Neuronal stem cell (in vitro differentiated cells): ENCODE measurements around the gene HIC2.
"Not testable (repeated sequence)": the region's sequence is repeated elsewhere in the genome, so short reads cannot be mapped to it uniquely, and the experiment has no call there.

ENCODE experiments used
- DNase-seq: peaks from one replicate; pipeline ENCODE4 v3.0.0-alpha.2; 2013; ENCODE audit warnings: low spot score
- H2AFZ ChIP-seq: one replicate; pipeline ENCODE4 v1.6.1; 2013; ENCODE audit warnings: mild to moderate bottlenecking, low read length, inconsistent platforms
- H2AK5ac ChIP-seq: 2 replicates; pipeline ENCODE4 v1.6.1; 2013; ENCODE audit warnings: low read depth, mild to moderate bottlenecking, inconsistent platforms, low read length, moderate library complexity, mixed read lengths
- H2BK120ac ChIP-seq: 2 replicates; pipeline ENCODE4 v1.6.1; 2013; ENCODE audit warnings: low read depth, mild to moderate bottlenecking, inconsistent platforms, low read length, moderate library complexity, mixed read lengths
- H2BK12ac ChIP-seq: one replicate; pipeline ENCODE4 v1.6.1; 2013; ENCODE audit warnings: low read length, inconsistent platforms
- H2BK15ac ChIP-seq: 2 replicates; pipeline ENCODE4 v1.6.1; 2013; ENCODE audit warnings: mild to moderate bottlenecking, low read length, inconsistent platforms, mixed read lengths
- H2BK5ac ChIP-seq: one replicate; pipeline ENCODE4 v1.6.1; 2013; ENCODE audit warnings: inconsistent platforms, mild to moderate bottlenecking, low read length, moderate library complexity
- H3K14ac ChIP-seq: one replicate; pipeline ENCODE4 v1.6.1; 2013; ENCODE audit warnings: low read length, inconsistent platforms
- H3K18ac ChIP-seq: 2 replicates; pipeline ENCODE4 v1.6.1; 2013; ENCODE audit warnings: low read length, inconsistent platforms
- H3K23ac ChIP-seq: 2 replicates; pipeline ENCODE4 v1.6.1; 2013; ENCODE audit warnings: low read depth, mild to moderate bottlenecking, mixed read lengths, low read length, inconsistent platforms; ENCODE audit not compliant: poor library complexity
- H3K27ac ChIP-seq: replicated peaks from 3 replicates; pipeline ENCODE4 v1.5.1; 2013; ENCODE audit warnings: low read length, inconsistent platforms
- H3K27me3 ChIP-seq, 3 experiments: 2 replicates each; pipeline ENCODE4 v1.6.1; 2013; ENCODE audit warnings: low read length in 3 of 3, mild to moderate bottlenecking in 2 of 3, inconsistent platforms in 1 of 3, low read depth in 1 of 3, mixed read lengths in 1 of 3, moderate library complexity in 1 of 3; ENCODE audit not compliant: control insufficient read depth in 3 of 3, insufficient read depth in 3 of 3
- H3K36me3 ChIP-seq, 2 donors: replicated peaks in 1 of 2; 2 replicates each; pipeline ENCODE4 v1.6.1; 2013; ENCODE audit warnings: low read length in 2 of 2; ENCODE audit not compliant: control insufficient read depth in 2 of 2, insufficient read depth in 2 of 2
- H3K4ac ChIP-seq: 2 replicates; pipeline ENCODE4 v1.6.1; 2013; ENCODE audit warnings: inconsistent platforms, mild to moderate bottlenecking, low read length, moderate library complexity
- H3K4me1 ChIP-seq, 2 donors: 1 replicate in 1 of 2; 2 replicates in 1 of 2; pipeline ENCODE4 v1.6.1; 2013; ENCODE audit warnings: low read length in 2 of 2, low read depth in 1 of 2; ENCODE audit not compliant: control insufficient read depth in 2 of 2, insufficient read depth in 1 of 2
- H3K4me2 ChIP-seq: one replicate; pipeline ENCODE4 v1.6.1; 2013; ENCODE audit warnings: mild to moderate bottlenecking, low read length, inconsistent platforms; ENCODE audit not compliant: insufficient read depth, poor library complexity, severe bottlenecking
- H3K4me3 ChIP-seq, 2 donors: 2 replicates each; pipeline ENCODE4 v1.5.1; 2013; ENCODE audit warnings: low read length in 2 of 2, mild to moderate bottlenecking in 2 of 2, inconsistent platforms in 1 of 2, moderate library complexity in 1 of 2
- H3K79me1 ChIP-seq: one replicate; pipeline ENCODE4 v1.6.1; 2013; ENCODE audit warnings: low read depth, mild to moderate bottlenecking, inconsistent platforms, low read length, moderate library complexity
- H3K9ac ChIP-seq: one replicate; pipeline ENCODE4 v1.6.1; 2013; ENCODE audit warnings: mild to moderate bottlenecking, low read depth, low read length, inconsistent platforms; ENCODE audit not compliant: poor library complexity
- H3K9me3 ChIP-seq, 2 donors: replicated peaks in 1 of 2; 2 replicates each; pipeline versions ENCODE3 to v1.6.1; 2013; ENCODE audit warnings: low read length in 2 of 2, mild to moderate bottlenecking in 2 of 2, inconsistent platforms in 1 of 2, low read depth in 1 of 2, mixed read lengths in 1 of 2, moderate library complexity in 1 of 2; ENCODE audit not compliant: control insufficient read depth in 2 of 2, insufficient read depth in 1 of 2
- H4K8ac ChIP-seq: one replicate; pipeline ENCODE4 v1.6.1; 2013; ENCODE audit warnings: low read depth, mild to moderate bottlenecking, inconsistent platforms, low read length, moderate library complexity
- H4K91ac ChIP-seq: one replicate; pipeline ENCODE4 v1.6.1; 2013; ENCODE audit warnings: low read length, low read depth, mild to moderate bottlenecking, inconsistent platforms; ENCODE audit not compliant: poor library complexity
- WGBS, 2 donors: extraction: QIAGEN DNeasy Blood & Tissue Kit; methylation state at CpG; one replicate each; pipeline ENCODE4 v1.1.7; 2013; ENCODE audit warnings: missing lambda C conversion rate in 2 of 2, mixed read lengths in 1 of 2; ENCODE audit not compliant: insufficient read length in 2 of 2, insufficient replicate concordance in 1 of 2; ENCODE audit errors: extremely low coverage in 2 of 2; 5-methylcytosine and 5-hydroxymethylcytosine counted together

Gene HIC2

GRCh38 chr22:21383701-21384467 lies 33.3 kb upstream of the HIC2 start, which contains the start of gene RIMBP3B:
TSS of gene RIMBP3B (plus strand) at chr22:21383751. CDS start at chr22:21383859, 108 bp downstream.
- not testable (repeated sequence) for H3K23ac ChIP-seq, H2BK5ac ChIP-seq, H3K14ac ChIP-seq, H3K4me3 ChIP-seq, H4K91ac ChIP-seq, H3K27me3 ChIP-seq, H2AK5ac ChIP-seq, H3K4me2 ChIP-seq, H3K27ac ChIP-seq, H2BK120ac ChIP-seq, H3K9me3 ChIP-seq, H3K79me1 ChIP-seq, H2BK12ac ChIP-seq, H2BK15ac ChIP-seq, H3K18ac ChIP-seq, H3K4ac ChIP-seq, H3K9ac ChIP-seq, H2AFZ ChIP-seq, H3K4me1 ChIP-seq, H4K8ac ChIP-seq, H3K36me3 ChIP-seq, DNase-seq
- no CpG with 5 or more reads among the region's 91 CpGs for WGBS, 2 donors

DNA sequence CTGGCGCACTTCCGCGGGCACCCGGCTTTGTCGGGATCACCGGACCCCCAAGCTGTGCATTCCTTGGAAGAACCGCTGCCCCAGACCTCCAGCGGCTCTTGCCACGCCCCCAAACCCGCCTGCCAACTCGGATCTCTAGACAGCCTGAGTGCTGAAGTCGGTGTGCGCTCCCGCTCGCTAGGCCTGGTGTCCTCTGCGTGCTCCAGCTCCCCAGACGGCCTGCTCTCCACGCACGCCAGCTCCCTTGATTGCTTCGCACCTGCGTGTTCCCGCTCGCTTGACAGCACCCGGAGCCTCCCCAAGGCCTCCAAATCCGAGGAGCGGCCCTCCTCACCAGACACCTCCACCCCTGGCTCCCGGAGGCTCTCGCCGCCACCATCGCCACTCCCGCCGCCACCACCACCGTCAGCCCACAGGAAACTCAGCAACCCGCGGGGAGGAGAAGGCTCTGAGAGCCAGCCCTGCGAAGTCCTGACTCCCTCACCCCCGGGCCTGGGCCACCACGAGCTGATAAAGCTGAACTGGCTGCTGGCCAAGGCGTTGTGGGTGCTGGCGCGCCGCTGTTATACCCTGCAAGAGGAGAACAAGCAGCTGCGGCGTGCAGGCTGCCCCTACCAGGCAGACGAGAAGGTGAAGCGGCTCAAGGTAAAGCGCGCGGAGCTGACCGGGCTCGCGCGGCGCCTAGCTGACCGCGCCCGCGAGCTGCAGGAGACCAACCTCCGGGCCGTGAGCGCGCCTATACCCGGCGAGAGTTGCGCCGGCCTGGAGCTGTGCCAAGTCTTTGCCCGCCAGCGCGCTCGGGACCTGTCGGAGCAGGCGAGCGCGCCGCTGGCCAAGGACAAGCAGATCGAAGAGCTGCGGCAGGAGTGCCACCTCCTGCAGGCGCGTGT lies 32.5 kb upstream of the HIC2 start:
- H3K27me3 ChIP-seq, H3K4ac ChIP-seq, H3K4me2 ChIP-seq, H3K14ac ChIP-seq, H3K27ac ChIP-seq, H4K8ac ChIP-seq, H3K4me3 ChIP-seq, H4K91ac ChIP-seq, H3K18ac ChIP-seq, H2AK5ac ChIP-seq, H2BK15ac ChIP-seq, H3K4me1 ChIP-seq, H2BK12ac ChIP-seq, H3K9me3 ChIP-seq, DNase-seq, H3K9ac ChIP-seq, H2BK120ac ChIP-seq, H3K79me1 ChIP-seq, H3K23ac ChIP-seq, H2BK5ac ChIP-seq, H3K36me3 ChIP-seq, H2AFZ ChIP-seq: not testable (repeated sequence)
- no CpG with 5 or more reads among the region's 79 CpGs for WGBS, 2 donors

DNA sequence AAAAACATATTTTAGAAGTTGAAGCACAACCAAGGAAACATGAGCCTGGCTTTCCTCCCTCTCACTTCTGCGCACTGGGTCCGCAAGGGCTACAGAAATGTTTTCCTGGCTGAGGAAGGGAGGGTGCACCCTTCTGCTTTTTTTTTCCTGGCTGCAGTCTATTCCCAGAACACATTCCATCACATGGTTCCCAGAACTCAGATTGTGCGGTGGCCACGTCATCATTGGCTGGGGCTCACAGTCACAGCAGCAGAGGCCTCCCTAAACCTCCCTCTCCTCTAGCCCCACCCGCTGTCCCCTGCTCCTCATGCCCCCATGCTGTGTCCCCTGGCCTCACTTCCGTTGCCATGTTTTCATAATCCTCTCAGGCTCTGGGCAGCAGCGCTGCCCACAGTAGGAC lies 27.7 kb upstream of the HIC2 start:
- H2BK5ac ChIP-seq, H3K4me1 ChIP-seq, H3K4me2 ChIP-seq, H2AK5ac ChIP-seq, H3K79me1 ChIP-seq, H3K27me3 ChIP-seq, H2BK12ac ChIP-seq, H2BK120ac ChIP-seq, H3K4me3 ChIP-seq, H2AFZ ChIP-seq, H3K18ac ChIP-seq, H3K14ac ChIP-seq, H3K9me3 ChIP-seq, H2BK15ac ChIP-seq, DNase-seq, H3K36me3 ChIP-seq, H4K91ac ChIP-seq, H3K4ac ChIP-seq, H4K8ac ChIP-seq, H3K23ac ChIP-seq, H3K27ac ChIP-seq, H3K9ac ChIP-seq: not testable (repeated sequence)
- WGBS, 2 donors, result no CpG with 5 or more reads among the region's 7 CpGs

- not testable (repeated sequence) for H3K14ac ChIP-seq, H2BK120ac ChIP-seq
- no CpG with 5 or more reads among the region's 9 CpGs for WGBS, 2 donors
Measured at GRCh38 chr22:21390013-21390412, 27.2 kb upstream of the HIC2 start.

More at GRCh38 chr22:21390013-21390412, 27.2 kb upstream of the HIC2 start:
- not testable (repeated sequence) for H3K27ac ChIP-seq, H2BK15ac ChIP-seq, H2AFZ ChIP-seq, H3K9me3 ChIP-seq, H3K23ac ChIP-seq, H3K18ac ChIP-seq, H3K4me2 ChIP-seq, H3K4me1 ChIP-seq, H3K27me3 ChIP-seq, H2BK5ac ChIP-seq, H3K36me3 ChIP-seq, H3K4ac ChIP-seq, H2BK12ac ChIP-seq, H4K91ac ChIP-seq, H3K9ac ChIP-seq, H3K4me3 ChIP-seq, H2AK5ac ChIP-seq, DNase-seq, H4K8ac ChIP-seq, H3K79me1 ChIP-seq
